Spinal cord (tissue), 10 donors: ENCODE measurements around the gene QTRT2. TPM values are rescaled to one million over a fixed set of nuclear protein-coding genes. Genes with fewer than 3 reads are reported as not detected.

Experiments
- DNase-seq, 6 donors: peaks; one replicate each; pipeline versions ENCODE4 v3.0.0 to v3.0.0-alpha.2; 2013 to 2015; ENCODE audit warnings: low spot score in 6 of 6, low read depth in 4 of 6
- H3K27ac ChIP-seq: one replicate; pipeline ENCODE4 v1.5.1; 2013; ENCODE audit warnings: low read depth, low read length, control low read depth
- H3K27me3 ChIP-seq: one replicate; pipeline ENCODE4 v1.6.1; 2013; ENCODE audit warnings: low read length; ENCODE audit not compliant: control insufficient read depth, insufficient read depth
- H3K36me3 ChIP-seq: one replicate; pipeline ENCODE4 v1.6.1; 2013; ENCODE audit warnings: low read length; ENCODE audit not compliant: control insufficient read depth, insufficient read depth
- H3K4me1 ChIP-seq: one replicate; pipeline ENCODE4 v1.6.1; 2013; ENCODE audit warnings: low read length; ENCODE audit not compliant: control insufficient read depth, insufficient read depth
- H3K4me3 ChIP-seq: one replicate; pipeline ENCODE4 v1.5.1; 2013; ENCODE audit warnings: low read depth, low read length, control low read depth
- H3K9me3 ChIP-seq: one replicate; pipeline ENCODE4 v1.6.1; 2013; ENCODE audit warnings: low read length; ENCODE audit not compliant: control insufficient read depth, insufficient read depth
- WGBS: methylation state at CpG from one replicate; pipeline ENCODE4 v1.1.5; 2013; ENCODE audit warnings: missing lambda C conversion rate; ENCODE audit not compliant: insufficient coverage; 5-methylcytosine and 5-hydroxymethylcytosine counted together
- polyA plus RNA-seq, 2 donors: library from polyadenylated mRNA; unstranded; fragments of 120-200 nt; gene quantifications; one replicate each; pipeline ENCODE4 v1.2.1, GENCODE V29; 2013; ENCODE audit not compliant: insufficient read length in 2 of 2
- total RNA-seq, 2 donors: library from RNA; depleted of rRNA in 1 of 2; stranded (reverse); fragments of 120-200 nt in 1 of 2; fragments of >200 nt in 1 of 2; gene quantifications; one replicate each; pipeline versions ENCODE4 v1.2.3 to v1.2.4, GENCODE V29; 2013 to 2014
- donor health status: healthy.

Gene QTRT2
- total and polyA plus RNA-seq, 4 donors = 10.0 to 23.9 (median 18.2) TPM

GRCh38 chr3:114071786-114072185 lies 15.2 kb downstream of the QTRT2 start:
- Histone ChIP-seq H3K4me3 (no peak overlapping the region), H3K27ac (no peak overlapping the region), H3K36me3 (peaks cover 31% of the 10 kb centered on the region), H3K27me3 (no peaks in the 10 kb centered on the region), H3K4me1 (no peaks in the 10 kb centered on the region), H3K9me3 (no peaks in the 10 kb centered on the region)
- no peak for DNase-seq
- 55% methylated on average over 1 of the region's 1 CpG for WGBS

DNA sequence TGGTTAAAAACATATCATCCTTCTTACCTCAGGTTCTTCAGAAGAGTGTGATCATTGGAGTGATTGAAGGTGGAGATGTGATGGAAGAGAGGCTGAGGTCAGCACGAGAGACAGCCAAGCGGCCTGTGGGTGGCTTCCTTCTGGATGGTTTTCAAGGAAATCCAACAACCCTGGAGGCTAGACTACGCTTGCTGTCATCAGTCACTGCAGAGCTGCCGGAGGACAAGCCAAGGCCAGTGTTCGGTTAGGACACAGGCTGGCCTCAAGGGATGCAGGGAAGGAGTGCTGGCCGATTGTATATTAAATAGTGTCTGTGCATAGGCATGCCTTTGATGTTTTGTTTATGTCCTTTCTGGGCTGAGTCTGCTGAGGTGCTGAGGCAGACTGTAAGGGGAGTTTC lies 20.2 kb downstream of the QTRT2 start:
- Histone ChIP-seq H3K4me1 (no peaks in the 10 kb centered on the region), H3K27me3 (no peaks in the 10 kb centered on the region), H3K36me3 (peaks cover 28% of the 10 kb centered on the region), H3K4me3 (no peak overlapping the region), H3K9me3 (no peaks in the 10 kb centered on the region), H3K27ac (no peak overlapping the region)
- 82% methylated on average over 6 of the region's 6 CpGs for WGBS
- no peak for DNase-seq

- no peak for DNase-seq
- Histone ChIP-seq H3K4me3 (no peak overlapping the region), H3K27me3 (no peaks in the 10 kb centered on the region), H3K9me3 (no peaks in the 10 kb centered on the region), H3K27ac (no peak overlapping the region), H3K36me3 (peaks cover 26% of the 10 kb centered on the region), H3K4me1 (no peaks in the 10 kb centered on the region)
Observed at GRCh38 chr3:114078126-114078525, 21.6 kb downstream of the QTRT2 start.

GRCh38 chr3:114079761-114080160 lies 23.2 kb downstream of the QTRT2 start:
- Histone ChIP-seq H3K27ac (no peak overlapping the region), H3K4me1 (no peaks in the 10 kb centered on the region), H3K36me3 (peaks cover 26% of the 10 kb centered on the region), H3K27me3 (no peaks in the 10 kb centered on the region), H3K9me3 (no peaks in the 10 kb centered on the region), H3K4me3 (no peak overlapping the region)
- DNase-seq = no peak
- WGBS = no CpG with 5 or more reads among the region's 5 CpGs

DNA sequence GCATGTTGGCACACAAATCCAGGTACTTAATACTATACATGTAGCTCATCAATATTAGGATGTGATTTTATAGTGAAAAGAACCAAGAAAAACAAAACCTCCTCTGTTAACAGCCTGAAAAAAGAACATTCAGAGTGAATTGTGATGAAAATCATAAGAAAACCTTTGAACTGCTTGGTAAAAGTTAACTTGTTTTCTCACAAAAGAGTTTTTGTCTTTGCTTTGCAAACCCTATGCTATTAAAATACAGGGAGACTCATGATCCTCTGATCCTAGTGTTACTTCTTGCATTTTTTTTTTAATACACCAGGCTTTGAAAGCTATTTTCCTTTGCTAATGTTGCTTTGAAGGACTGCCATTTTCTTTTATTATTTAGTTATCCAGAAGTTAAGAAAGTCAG lies 23.7 kb downstream of the QTRT2 start:
- peaks cover 29% of the 10 kb centered on the region for H3K36me3 ChIP-seq

DNA sequence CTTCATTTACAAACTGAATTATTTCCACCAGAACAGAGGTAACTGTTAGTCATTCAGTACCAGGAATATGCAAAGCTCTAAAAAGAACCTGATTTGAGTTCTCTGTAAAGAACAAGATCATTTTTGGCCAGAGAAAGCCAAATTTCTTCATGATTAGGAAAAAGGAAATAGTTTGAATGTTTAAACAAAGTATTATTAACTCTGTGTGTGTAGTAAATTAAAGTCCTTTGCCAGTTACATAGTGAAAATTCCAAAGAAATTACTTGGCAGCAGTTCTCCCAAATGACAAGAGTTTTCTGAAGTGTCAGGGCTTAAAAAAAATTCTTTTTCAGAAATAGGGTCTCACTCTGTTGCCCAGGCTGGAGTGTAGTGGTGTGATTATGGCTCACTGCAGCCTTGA lies 24.5 kb downstream of the QTRT2 start:
- Histone ChIP-seq H3K4me1 (no peaks in the 10 kb centered on the region), H3K27ac (no peak overlapping the region), H3K9me3 (no peaks in the 10 kb centered on the region), H3K27me3 (no peaks in the 10 kb centered on the region), H3K36me3 (peaks cover 24% of the 10 kb centered on the region), H3K4me3 (no peak overlapping the region)
- DNase-seq = no peak

More for the DNA sequence above, 23.7 kb downstream of the QTRT2 start:
- Histone ChIP-seq H3K4me3 (no peak overlapping the region), H3K27ac (no peak overlapping the region), H3K4me1 (no peaks in the 10 kb centered on the region), H3K9me3 (no peaks in the 10 kb centered on the region), H3K27me3 (no peaks in the 10 kb centered on the region)
- DNase-seq = no peak

DNA sequence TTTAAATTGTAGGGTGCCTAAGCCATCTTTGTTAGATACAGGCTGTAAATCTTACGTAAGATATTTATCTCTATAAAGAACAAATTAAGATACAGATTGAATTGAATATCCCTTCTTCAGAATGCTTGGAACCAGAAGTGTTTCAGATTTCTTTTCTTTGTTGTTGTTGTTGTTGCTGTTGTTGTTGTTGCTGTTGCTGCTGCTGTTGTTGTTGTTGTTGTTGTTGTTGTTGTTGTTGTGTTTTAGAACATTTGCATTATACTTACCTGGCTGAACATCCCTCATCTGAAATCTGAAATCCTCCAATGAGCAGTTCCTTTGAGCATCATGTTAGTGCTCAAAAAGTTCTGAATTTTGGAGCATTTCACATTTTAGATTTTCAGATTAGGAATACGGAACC lies 26.6 kb downstream of the QTRT2 start:
- WGBS = 100% methylated on average over 1 of the region's 2 CpGs
- Histone ChIP-seq H3K9me3 (no peaks in the 10 kb centered on the region), H3K27me3 (no peaks in the 10 kb centered on the region), H3K4me3 (no peak overlapping the region), H3K4me1 (no peaks in the 10 kb centered on the region), H3K36me3 (peaks cover 21% of the 10 kb centered on the region), H3K27ac (no peak overlapping the region)
- no peak for DNase-seq

GRCh38 chr3:114086356-114086755 lies 29.8 kb downstream of the QTRT2 start:
- H3K27me3 ChIP-seq = no peaks in the 10 kb centered on the region
- no peaks in the 10 kb centered on the region for H3K9me3 ChIP-seq
- no peak for DNase-seq
- 100% methylated on average over 1 of the region's 2 CpGs for WGBS
- no peak overlapping the region for H3K27ac ChIP-seq
- H3K4me3 ChIP-seq = no peak overlapping the region
- H3K36me3 ChIP-seq = peaks cover 20% of the 10 kb centered on the region
- H3K4me1 ChIP-seq = no peaks in the 10 kb centered on the region

DNA sequence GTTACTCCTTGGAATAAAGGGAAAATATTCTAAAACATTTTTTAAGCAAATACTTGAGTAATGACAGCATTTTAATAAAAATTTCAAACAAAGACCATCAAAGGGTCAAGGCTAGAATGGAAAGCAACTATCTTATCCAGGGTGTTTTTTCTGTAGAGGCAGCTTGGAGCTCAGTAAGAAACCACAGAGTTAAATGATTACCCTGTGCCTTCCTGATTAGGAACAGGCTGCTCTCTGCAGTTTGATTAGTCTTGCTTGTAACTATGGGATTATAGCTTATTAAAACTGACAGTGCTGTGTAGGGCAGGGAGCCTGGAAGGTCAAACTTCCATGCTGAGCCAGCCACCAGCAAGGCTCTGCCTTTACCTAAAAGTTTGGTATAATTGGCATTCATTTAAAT lies 33.1 kb downstream of the QTRT2 start:
- DNase-seq = peak in 1 of 6 donors; percentile 6
- no peak overlapping the region for H3K27ac ChIP-seq
- no peaks in the 10 kb centered on the region for H3K27me3 ChIP-seq
- peaks cover 10% of the 10 kb centered on the region for H3K36me3 ChIP-seq
- H3K4me1 ChIP-seq = no peaks in the 10 kb centered on the region
- H3K9me3 ChIP-seq = no peaks in the 10 kb centered on the region
- H3K4me3 ChIP-seq = no peak overlapping the region

- Histone ChIP-seq H3K4me1 (no peaks in the 10 kb centered on the region), H3K27me3 (no peaks in the 10 kb centered on the region), H3K36me3 (no peaks in the 10 kb centered on the region), H3K27ac (no peak overlapping the region), H3K4me3 (no peak overlapping the region), H3K9me3 (no peaks in the 10 kb centered on the region)
- WGBS = 41% methylated on average over 10 of the region's 13 CpGs
- peak in 2 of 6 donors; percentile 4 to 34 for DNase-seq
Observed at GRCh38 chr3:114092151-114093015, 35.8 kb downstream of the QTRT2 start.
